ENCODE measurements around the gene CDK13.
"Not testable (repeated sequence)": the region's sequence is repeated elsewhere in the genome, so short reads cannot be mapped to it uniquely, and the experiment has no call there.

CDK13 gene

DNA sequence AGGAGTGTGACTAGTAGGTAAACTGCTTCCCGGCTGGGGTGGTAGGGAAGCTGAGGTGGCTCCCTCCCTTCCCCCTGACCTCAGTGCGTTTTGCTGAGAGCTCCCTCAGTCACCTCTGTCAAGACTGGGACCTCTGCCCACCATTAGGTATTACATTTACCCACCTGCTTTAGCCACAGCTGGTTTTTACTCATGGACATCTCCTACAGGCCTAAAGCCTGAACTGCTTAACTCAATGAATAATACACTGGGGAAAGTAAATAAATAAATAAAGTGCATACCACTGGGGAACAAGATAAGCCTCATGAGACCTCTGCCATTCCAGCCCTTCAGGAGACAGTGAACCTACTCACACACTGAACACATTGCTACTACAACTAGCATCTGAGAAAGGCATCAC is 38.9 kb upstream of the CDK13 start:
- in situ Hi-C loops (cut with HindIII; ENCODE audit: low sequenced_read_pairs), result no loop called here
- no peak for TF ChIP-seq CTCF (IDR thresholded peaks at IDR 0.05; ENCODE audit: low read depth, low read length, missing control alignments)
- DNase-seq (ENCODE audit: low read depth), result no peak
- H3K4me3 ChIP-seq (ENCODE audit: low read depth, low read length), result no peak overlapping the region

DNA sequence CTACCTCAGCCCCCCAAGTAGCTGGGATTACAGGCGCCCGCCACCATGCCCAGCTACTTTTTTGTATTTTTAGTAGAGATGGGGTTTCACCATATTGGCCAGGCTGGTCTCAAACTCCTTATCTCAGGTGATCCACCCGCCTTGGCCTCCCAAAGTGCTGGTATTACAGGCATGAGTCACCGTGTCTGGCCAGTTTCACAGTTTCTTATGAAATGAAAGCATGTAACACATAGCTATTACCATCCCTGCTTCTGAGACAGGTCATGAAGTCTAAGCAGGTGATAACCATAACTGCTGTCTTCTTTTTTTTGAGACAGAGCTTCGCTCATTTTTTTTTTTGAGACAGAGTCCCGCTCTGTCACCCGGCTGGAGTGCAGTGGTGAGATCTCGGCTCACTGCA is 34.2 kb upstream of the CDK13 start:
- in situ Hi-C loops (cut with HindIII; ENCODE audit: low sequenced_read_pairs); H3K4me3 ChIP-seq (ENCODE audit: low read depth, low read length); DNase-seq (ENCODE audit: low read depth): not testable (repeated sequence)

DNA sequence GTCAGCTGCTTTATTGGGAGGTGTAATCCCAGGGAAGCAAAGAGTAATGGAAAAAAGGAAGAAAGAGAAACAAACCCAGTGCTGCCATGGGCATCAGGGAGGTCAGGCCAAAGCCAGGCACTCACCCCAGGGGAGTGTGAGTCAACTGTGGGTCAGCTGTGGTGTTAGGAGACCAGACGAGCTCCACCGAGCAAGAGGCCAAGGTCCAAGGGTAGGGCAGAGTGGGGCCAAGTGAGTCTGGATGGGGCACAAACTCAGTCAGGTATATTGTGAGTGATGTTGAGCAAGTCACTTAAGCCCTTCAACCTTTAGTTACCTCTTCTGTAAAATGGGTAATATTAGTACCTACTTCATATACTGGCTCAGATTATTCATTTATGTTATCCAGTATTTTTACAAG is 30.4 kb upstream of the CDK13 start:
- no peak for TF ChIP-seq CTCF (IDR thresholded peaks at IDR 0.05; ENCODE audit: low read depth, low read length, missing control alignments)
- in situ Hi-C loops (cut with HindIII; ENCODE audit: low sequenced_read_pairs), result no loop called here
- H3K4me3 ChIP-seq (ENCODE audit: low read depth, low read length), result no peak overlapping the region
- DNase-seq (ENCODE audit: low read depth), result no peak

DNA sequence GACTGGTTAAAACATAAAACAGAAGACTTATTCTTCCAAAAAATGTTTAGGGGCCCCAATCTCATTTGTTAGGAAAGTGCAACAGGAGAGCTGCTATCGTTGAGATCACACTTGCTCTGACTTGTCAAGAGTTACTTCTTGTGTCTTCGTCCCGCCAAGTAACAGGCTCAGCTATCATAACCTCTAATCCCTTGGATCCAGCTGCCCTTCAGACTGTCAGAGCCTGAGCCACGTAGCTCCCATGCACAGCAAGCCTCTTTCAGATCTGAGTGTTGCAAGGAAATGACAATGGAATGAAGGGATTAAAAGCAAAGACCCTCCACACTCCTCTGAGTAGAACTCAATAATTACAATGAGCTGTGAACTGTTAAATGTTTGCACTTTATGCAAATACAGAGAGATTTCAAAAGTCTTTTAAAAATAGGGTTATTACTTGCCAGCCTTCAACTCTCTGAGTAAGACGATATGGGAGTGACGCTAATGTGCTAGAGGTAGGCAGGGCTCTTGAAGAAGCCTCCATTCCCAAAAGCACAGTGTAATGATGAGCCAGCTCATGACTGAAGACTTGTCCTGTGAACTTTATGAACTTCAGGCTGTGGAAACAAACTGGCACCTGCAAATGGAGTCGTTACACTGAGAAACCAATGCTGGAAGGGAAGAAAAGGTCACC is 28.4 kb upstream of the CDK13 start:
- in situ Hi-C loops (cut with HindIII; ENCODE audit: low sequenced_read_pairs), result no loop called here
- no peak overlapping the region for H3K4me3 ChIP-seq (ENCODE audit: low read depth, low read length)
- TF ChIP-seq CTCF (IDR thresholded peaks at IDR 0.05; ENCODE audit: low read depth, low read length, missing control alignments), result no peak
- DNase-seq (ENCODE audit: low read depth), result no peak

- H3K4me3 ChIP-seq (ENCODE audit: low read depth, low read length), result no peak overlapping the region
- no peak for DNase-seq (ENCODE audit: low read depth)
- in situ Hi-C loops (cut with HindIII; ENCODE audit: low sequenced_read_pairs), result no loop called here
- TF ChIP-seq CTCF (IDR thresholded peaks at IDR 0.05; ENCODE audit: low read depth, low read length, missing control alignments), result no peak
These were observed 27.5 kb upstream of the CDK13 start for GRCh38 chr7:39922580-39922979.

DNA sequence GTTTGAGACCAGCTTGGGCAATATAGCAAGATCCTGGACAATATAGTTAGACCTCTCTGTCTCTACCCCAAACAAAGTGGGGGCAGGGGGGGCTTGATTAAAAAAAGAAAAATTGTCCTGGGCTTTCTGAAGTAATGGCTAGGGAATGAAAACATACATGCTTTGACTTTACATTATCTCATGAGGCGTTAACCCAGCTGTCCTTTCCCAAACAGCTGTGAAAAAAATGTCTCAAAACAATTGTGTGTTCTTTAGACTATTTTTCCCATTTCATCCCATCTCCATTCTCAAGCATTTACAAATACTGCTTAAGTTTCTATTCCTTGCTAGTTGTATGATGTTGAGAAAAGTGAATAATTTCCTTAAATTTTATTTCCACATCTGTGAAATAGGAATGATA is 27.0 kb upstream of the CDK13 start:
- H3K4me3 ChIP-seq (ENCODE audit: low read depth, low read length), result no peak overlapping the region
- no peak for TF ChIP-seq CTCF (IDR thresholded peaks at IDR 0.05; ENCODE audit: low read depth, low read length, missing control alignments)
- no peak for DNase-seq (ENCODE audit: low read depth)
- in situ Hi-C loops (cut with HindIII; ENCODE audit: low sequenced_read_pairs), result no loop called here

GRCh38 chr7:39924122-39924521 is 25.9 kb upstream of the CDK13 start:
- in situ Hi-C loops (cut with HindIII; ENCODE audit: low sequenced_read_pairs), result no loop called here
- no peak overlapping the region for H3K4me3 ChIP-seq (ENCODE audit: low read depth, low read length)
- no peak for DNase-seq (ENCODE audit: low read depth)
- no peak for TF ChIP-seq CTCF (IDR thresholded peaks at IDR 0.05; ENCODE audit: low read depth, low read length, missing control alignments)

Data from astrocyte of the cerebellum (primary cell).